Measurements from ENCODE around the gene CC2D1A.

The CC2D1A gene

DNA sequence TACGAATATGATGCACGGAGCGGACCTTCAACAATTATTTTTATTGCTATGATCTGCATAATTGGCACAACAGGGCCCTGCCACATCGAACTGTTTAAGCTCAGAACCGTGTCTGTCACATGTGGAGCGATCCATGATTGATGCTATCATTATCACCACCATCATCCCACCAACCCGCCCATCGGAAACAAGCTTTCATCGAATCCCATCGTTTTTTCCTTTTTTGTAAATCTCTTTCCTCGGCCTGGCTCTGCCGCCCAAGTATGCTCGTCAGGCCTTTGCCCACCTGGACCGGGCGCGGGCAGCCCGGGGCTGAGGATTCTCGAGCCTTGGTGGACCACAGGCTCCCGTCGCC is 45.8 kb downstream of the CC2D1A start:
- Histone ChIP-seq H3K4me3 (ENCODE audit: low read depth, low read length) (no peak overlapping the region), H3K4me2 (ENCODE audit: low read length) (peak overlapping the region; percentile 48), H3K79me2 (ENCODE audit: control insufficient read depth, insufficient read depth, low read length, poor library complexity) (peaks cover 8% of the 10 kb centered on the region), H3K9ac (ENCODE audit: low read length) (no peak overlapping the region), H3K36me3 (ENCODE audit: control insufficient read depth in 1 of 2, insufficient read depth in 2 of 2, low read length in 2 of 2) (peaks cover 20 to 22% of the 10 kb centered on the region in 2 experiments), H2BK120ac (ENCODE audit: insufficient read depth, low read length, poor library complexity) (no peak overlapping the region), H2AFZ (ENCODE audit: insufficient read depth, low read length, poor library complexity) (no peak overlapping the region), H3K18ac (ENCODE audit: low read length) (no peak overlapping the region), H2BK12ac (ENCODE audit: low read length) (no peak overlapping the region), H3K27ac (ENCODE audit: low read depth, low read length) (no peak overlapping the region), H3K27me3 (ENCODE audit: insufficient read depth, low read length) (no peaks in the 10 kb centered on the region), H4K8ac (ENCODE audit: low read depth, low read length) (no peak overlapping the region), H3K79me1 (ENCODE audit: low read length) (peaks cover 2% of the 10 kb centered on the region), H2BK5ac (ENCODE audit: low read depth, low read length, poor library complexity) (no peak overlapping the region), H2AK5ac (ENCODE audit: low read length) (no peak overlapping the region), H3K23ac (ENCODE audit: low read length) (no peak overlapping the region), H4K12ac (ENCODE audit: low read depth, low read length) (no peak overlapping the region), H3K4me1 (ENCODE audit: control insufficient read depth in 1 of 2, insufficient read depth in 2 of 2, low read length in 2 of 2) (peaks cover 6 to 8% of the 10 kb centered on the region in 2 experiments), H3K14ac (ENCODE audit: low read length) (no peak overlapping the region), H3K4ac (ENCODE audit: low read depth, low read length) (no peak overlapping the region), H3K9me3 (ENCODE audit: insufficient read depth, low read depth, low read length) (no peaks in the 10 kb centered on the region), H4K91ac (ENCODE audit: low read depth, low read length) (no peak overlapping the region)
- DNase-seq = no peak
- WGBS (ENCODE audit: extremely low coverage, insufficient coverage, insufficient read length) = no CpG with 5 or more reads among the region's 20 CpGs

DNA sequence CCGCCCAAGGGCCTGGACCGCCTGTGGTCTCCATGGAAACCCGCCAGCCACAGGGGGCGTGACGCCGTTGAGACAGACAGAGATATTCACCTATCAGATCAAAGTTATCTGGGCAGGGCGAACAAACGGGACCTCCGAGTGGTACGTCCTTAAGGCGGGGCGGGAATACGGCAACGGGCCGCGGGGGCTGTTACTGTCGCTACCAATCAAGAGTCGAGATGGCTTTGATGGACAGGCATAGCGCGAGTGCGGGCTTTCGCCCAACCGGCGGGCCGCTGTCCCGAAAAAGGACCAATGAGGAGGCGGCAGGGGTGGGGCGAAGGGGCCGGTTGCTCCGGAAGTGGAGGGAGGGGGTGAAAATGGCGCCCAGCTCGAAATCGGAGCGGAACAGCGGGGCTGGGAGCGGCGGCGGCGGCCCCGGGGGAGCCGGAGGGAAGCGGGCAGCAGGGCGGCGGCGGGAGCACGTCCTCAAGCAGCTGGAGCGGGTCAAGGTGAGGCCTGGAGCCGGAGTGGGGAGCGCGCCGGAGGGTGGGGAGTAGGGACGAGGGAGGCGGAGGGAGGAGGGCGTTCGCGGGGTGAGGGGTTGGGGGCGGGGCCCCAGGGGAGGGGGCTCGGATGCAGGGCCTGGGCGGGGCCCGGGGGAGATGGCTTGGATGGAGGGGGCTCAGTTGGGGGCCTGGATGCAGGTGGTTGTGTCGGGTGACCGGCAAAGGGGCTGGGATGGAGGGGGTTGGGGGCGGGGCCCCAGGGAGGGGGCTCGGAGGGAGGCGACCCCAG is 46.3 kb downstream of the CC2D1A start, which contains the start of gene DCAF15:
Gene DCAF15 (plus strand): TSS at position 356 of the 777 bp plus-strand sequence. CDS start 4 bp downstream, at position 360.
- Histone ChIP-seq H3K9me3 (ENCODE audit: insufficient read depth, low read depth, low read length) (no peaks in the 10 kb centered on the region), H2AFZ (ENCODE audit: insufficient read depth, low read length, poor library complexity) (peak within 1 kb of the TSS; percentile 98), H3K4ac (ENCODE audit: low read depth, low read length) (peak within 1 kb of the TSS; percentile 99), H2AK5ac (ENCODE audit: low read length) (peak within 1 kb of the TSS; percentile 83), H3K23ac (ENCODE audit: low read length) (no peak within 1 kb of the TSS), H3K4me1 (ENCODE audit: control insufficient read depth in 1 of 2, insufficient read depth in 2 of 2, low read length in 2 of 2) (peaks cover 6 to 8% of the 10 kb centered on the region in 2 experiments), H3K79me2 (ENCODE audit: control insufficient read depth, insufficient read depth, low read length, poor library complexity) (peaks cover 8% of the 10 kb centered on the region), H4K12ac (ENCODE audit: low read depth, low read length) (peak within 1 kb of the TSS; percentile 100), H3K14ac (ENCODE audit: low read length) (peak within 1 kb of the TSS; percentile 100), H2BK5ac (ENCODE audit: low read depth, low read length, poor library complexity) (peak within 1 kb of the TSS; percentile 98), H3K4me3 (ENCODE audit: low read depth, low read length) (peak within 1 kb of the TSS; percentile 98), H4K8ac (ENCODE audit: low read depth, low read length) (peak within 1 kb of the TSS; percentile 100), H3K36me3 (ENCODE audit: control insufficient read depth in 1 of 2, insufficient read depth in 2 of 2, low read length in 2 of 2) (peaks cover 24 to 27% of the 10 kb centered on the region in 2 experiments), H3K9ac (ENCODE audit: low read length) (peak within 1 kb of the TSS; percentile 84), H3K27ac (ENCODE audit: low read depth, low read length) (peak within 1 kb of the TSS; percentile 29), H2BK120ac (ENCODE audit: insufficient read depth, low read length, poor library complexity) (peak within 1 kb of the TSS; percentile 100), H3K79me1 (ENCODE audit: low read length) (peaks cover 2% of the 10 kb centered on the region), H4K91ac (ENCODE audit: low read depth, low read length) (peak within 1 kb of the TSS; percentile 99), H3K4me2 (ENCODE audit: low read length) (peak within 1 kb of the TSS; percentile 66), H3K18ac (ENCODE audit: low read length) (peak within 1 kb of the TSS; percentile 100), H2BK12ac (ENCODE audit: low read length) (peak within 1 kb of the TSS; percentile 3), H3K27me3 (ENCODE audit: insufficient read depth, low read length) (no peaks in the 10 kb centered on the region)
- peak; percentile 100 for DNase-seq
- no CpG with 5 or more reads among the region's 65 CpGs for WGBS (ENCODE audit: extremely low coverage, insufficient coverage, insufficient read length)

DNA sequence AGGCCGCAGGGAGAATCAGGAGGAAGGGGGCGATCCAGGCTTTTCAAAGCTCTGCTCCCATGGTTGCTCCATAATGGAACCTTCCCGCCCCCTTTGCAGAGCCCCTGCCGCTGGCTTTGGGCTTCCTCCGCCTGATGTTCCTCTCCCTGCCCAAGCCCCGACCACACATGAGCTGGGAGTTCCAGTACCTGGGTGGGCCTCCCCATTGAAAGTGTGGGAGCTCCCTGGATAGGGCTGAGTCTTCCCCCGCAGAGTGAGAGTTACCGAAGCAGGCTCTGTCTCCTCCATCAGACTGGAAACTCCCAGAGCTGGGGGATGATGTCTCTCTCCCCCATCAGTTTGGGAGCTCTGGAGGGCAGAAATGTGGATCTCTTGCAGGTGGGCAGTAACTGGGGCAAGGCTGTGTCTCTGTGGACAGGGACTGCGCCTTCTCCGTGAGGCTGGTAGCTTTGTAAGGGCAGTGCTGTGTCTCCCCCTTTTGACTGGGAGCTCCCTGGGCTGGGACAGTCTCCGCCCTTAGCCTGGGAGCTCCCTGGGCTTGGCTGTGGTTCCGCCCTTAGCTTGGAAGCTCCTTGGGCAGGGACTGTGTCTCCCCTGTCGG is 47.0 kb downstream of the CC2D1A start:
- Histone ChIP-seq H4K8ac (ENCODE audit: low read depth, low read length) (peak overlapping the region; percentile 41), H3K4me3 (ENCODE audit: low read depth, low read length) (peak overlapping the region; percentile 98), H2BK12ac (ENCODE audit: low read length) (peak overlapping the region; percentile 3), H3K18ac (ENCODE audit: low read length) (peak overlapping the region; percentile 55), H3K14ac (ENCODE audit: low read length) (peak overlapping the region; percentile 76), H3K23ac (ENCODE audit: low read length) (no peak overlapping the region), H2AFZ (ENCODE audit: insufficient read depth, low read length, poor library complexity) (no peak overlapping the region), H3K4me1 (ENCODE audit: control insufficient read depth in 1 of 2, insufficient read depth in 2 of 2, low read length in 2 of 2) (peaks cover 6 to 8% of the 10 kb centered on the region in 2 experiments), H3K79me2 (ENCODE audit: control insufficient read depth, insufficient read depth, low read length, poor library complexity) (peaks cover 8% of the 10 kb centered on the region), H3K36me3 (ENCODE audit: control insufficient read depth in 1 of 2, insufficient read depth in 2 of 2, low read length in 2 of 2) (peaks cover 27 to 33% of the 10 kb centered on the region in 2 experiments), H4K91ac (ENCODE audit: low read depth, low read length) (peak overlapping the region; percentile 41), H4K12ac (ENCODE audit: low read depth, low read length) (peak overlapping the region; percentile 68), H2BK120ac (ENCODE audit: insufficient read depth, low read length, poor library complexity) (no peak overlapping the region), H3K27me3 (ENCODE audit: insufficient read depth, low read length) (no peaks in the 10 kb centered on the region), H3K27ac (ENCODE audit: low read depth, low read length) (no peak overlapping the region), H2AK5ac (ENCODE audit: low read length) (peak overlapping the region; percentile 45), H3K9me3 (ENCODE audit: insufficient read depth, low read depth, low read length) (no peaks in the 10 kb centered on the region), H3K4me2 (ENCODE audit: low read length) (peak overlapping the region; percentile 66), H3K79me1 (ENCODE audit: low read length) (peaks cover 2% of the 10 kb centered on the region), H2BK5ac (ENCODE audit: low read depth, low read length, poor library complexity) (peak overlapping the region; percentile 3), H3K9ac (ENCODE audit: low read length) (peak overlapping the region; percentile 1), H3K4ac (ENCODE audit: low read depth, low read length) (peak overlapping the region; percentile 92)
- no CpG with 5 or more reads among the region's 13 CpGs for WGBS (ENCODE audit: extremely low coverage, insufficient coverage, insufficient read length)
- DNase-seq = no peak

DNA sequence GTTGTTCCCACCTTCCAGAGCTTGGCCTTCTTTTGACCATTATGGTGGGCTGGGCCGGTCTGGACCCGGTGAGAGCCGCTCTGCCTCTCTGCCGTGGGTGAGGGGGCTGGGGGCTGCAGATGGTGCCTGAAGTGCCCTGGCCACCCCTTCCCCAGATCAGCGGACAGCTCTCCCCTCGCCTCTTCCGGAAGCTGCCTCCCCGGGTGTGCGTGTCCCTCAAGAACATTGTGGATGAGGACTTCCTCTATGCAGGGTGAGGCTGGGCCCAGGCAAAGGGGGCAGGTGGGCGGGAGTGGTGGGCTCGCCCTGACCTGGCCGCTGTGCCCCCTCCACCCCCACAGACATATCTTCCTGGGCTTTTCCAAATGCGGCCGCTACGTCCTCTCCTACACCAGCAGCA is 48.2 kb downstream of the CC2D1A start:
- H3K9ac ChIP-seq (ENCODE audit: low read length) = no peak overlapping the region
- H3K79me1 ChIP-seq (ENCODE audit: low read length) = peaks cover 2% of the 10 kb centered on the region
- no CpG with 5 or more reads among the region's 15 CpGs for WGBS (ENCODE audit: extremely low coverage, insufficient coverage, insufficient read length)
- no peak overlapping the region for H2AFZ ChIP-seq (ENCODE audit: insufficient read depth, low read length, poor library complexity)
- H3K4me1 ChIP-seq (ENCODE audit: control insufficient read depth in 1 of 2, insufficient read depth in 2 of 2, low read length in 2 of 2) = peaks cover 6 to 8% of the 10 kb centered on the region in 2 experiments
- no peak overlapping the region for H4K8ac ChIP-seq (ENCODE audit: low read depth, low read length)
- H3K18ac ChIP-seq (ENCODE audit: low read length) = no peak overlapping the region
- peaks cover 39 to 44% of the 10 kb centered on the region in 2 experiments for H3K36me3 ChIP-seq (ENCODE audit: control insufficient read depth in 1 of 2, insufficient read depth in 2 of 2, low read length in 2 of 2)
- no peak for DNase-seq
- no peak overlapping the region for H3K23ac ChIP-seq (ENCODE audit: low read length)
- H2AK5ac ChIP-seq (ENCODE audit: low read length) = no peak overlapping the region
- H3K14ac ChIP-seq (ENCODE audit: low read length) = no peak overlapping the region
- H3K27me3 ChIP-seq (ENCODE audit: insufficient read depth, low read length) = no peaks in the 10 kb centered on the region
- no peak overlapping the region for H4K91ac ChIP-seq (ENCODE audit: low read depth, low read length)
- H3K4me3 ChIP-seq (ENCODE audit: low read depth, low read length) = no peak overlapping the region
- no peak overlapping the region for H3K27ac ChIP-seq (ENCODE audit: low read depth, low read length)
- H4K12ac ChIP-seq (ENCODE audit: low read depth, low read length) = no peak overlapping the region
- H3K9me3 ChIP-seq (ENCODE audit: insufficient read depth, low read depth, low read length) = no peaks in the 10 kb centered on the region
- no peak overlapping the region for H2BK12ac ChIP-seq (ENCODE audit: low read length)
- no peak overlapping the region for H2BK5ac ChIP-seq (ENCODE audit: low read depth, low read length, poor library complexity)
- H3K4ac ChIP-seq (ENCODE audit: low read depth, low read length) = no peak overlapping the region
- no peak overlapping the region for H3K4me2 ChIP-seq (ENCODE audit: low read length)
- H3K79me2 ChIP-seq (ENCODE audit: control insufficient read depth, insufficient read depth, low read length, poor library complexity) = peaks cover 8% of the 10 kb centered on the region
- no peak overlapping the region for H2BK120ac ChIP-seq (ENCODE audit: insufficient read depth, low read length, poor library complexity)

All from trophoblast cell (in vitro differentiated cells and primary cell).